HG03520 (cell line): ENCODE measurements around the gene FOXO6.

Source experiments
- ATAC-seq: cut with Tn5 transposase; IDR thresholded peaks from one replicate; pipeline ENCODE4 v1.9.1; 2021; ENCODE audit warnings: mild to moderate bottlenecking, moderate library complexity; ENCODE audit not compliant: unreplicated experiment

The FOXO6 gene

GRCh38 chr1:41364442-41365319 lies 3.4 kb downstream of the FOXO6 start:
- no peak for ATAC-seq

- no peak for ATAC-seq
Observed at GRCh38 chr1:41365320-41365633, 4.0 kb downstream of the FOXO6 start.

DNA sequence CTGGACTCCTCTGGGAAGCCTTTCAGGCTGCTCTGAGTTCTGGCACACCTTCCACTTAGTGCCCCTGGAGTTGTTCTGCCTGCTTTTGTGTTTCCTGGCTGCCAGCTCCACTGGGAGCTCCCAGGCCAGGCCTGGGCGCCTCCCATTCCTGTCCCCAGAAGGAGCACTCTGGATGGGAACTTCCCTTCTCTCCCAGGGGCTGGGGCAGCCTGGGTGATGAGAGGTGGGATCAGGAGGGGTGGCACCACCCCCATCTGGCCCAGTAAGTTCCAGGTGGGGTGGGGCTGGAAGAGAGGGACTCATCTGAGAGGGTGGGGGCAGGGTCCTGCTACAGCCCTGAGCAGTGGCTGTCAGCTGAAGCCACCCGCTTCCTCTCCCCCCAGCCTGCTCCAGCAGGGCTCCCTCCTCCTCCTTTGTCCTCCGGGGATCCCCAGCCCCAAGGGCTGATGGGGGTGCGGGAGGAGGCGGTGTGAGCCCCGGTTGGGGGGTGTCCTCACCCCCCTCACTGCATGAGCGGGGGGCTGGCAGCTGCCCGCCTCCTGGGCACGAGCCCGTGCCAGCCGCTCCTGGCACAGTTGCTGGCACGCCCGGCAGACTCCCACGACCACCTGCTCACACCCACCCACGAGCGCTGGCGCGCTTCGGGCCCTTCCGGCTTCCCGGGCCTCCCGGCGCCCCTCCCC lies 4.7 kb downstream of the FOXO6 start:
- no peak for ATAC-seq

DNA sequence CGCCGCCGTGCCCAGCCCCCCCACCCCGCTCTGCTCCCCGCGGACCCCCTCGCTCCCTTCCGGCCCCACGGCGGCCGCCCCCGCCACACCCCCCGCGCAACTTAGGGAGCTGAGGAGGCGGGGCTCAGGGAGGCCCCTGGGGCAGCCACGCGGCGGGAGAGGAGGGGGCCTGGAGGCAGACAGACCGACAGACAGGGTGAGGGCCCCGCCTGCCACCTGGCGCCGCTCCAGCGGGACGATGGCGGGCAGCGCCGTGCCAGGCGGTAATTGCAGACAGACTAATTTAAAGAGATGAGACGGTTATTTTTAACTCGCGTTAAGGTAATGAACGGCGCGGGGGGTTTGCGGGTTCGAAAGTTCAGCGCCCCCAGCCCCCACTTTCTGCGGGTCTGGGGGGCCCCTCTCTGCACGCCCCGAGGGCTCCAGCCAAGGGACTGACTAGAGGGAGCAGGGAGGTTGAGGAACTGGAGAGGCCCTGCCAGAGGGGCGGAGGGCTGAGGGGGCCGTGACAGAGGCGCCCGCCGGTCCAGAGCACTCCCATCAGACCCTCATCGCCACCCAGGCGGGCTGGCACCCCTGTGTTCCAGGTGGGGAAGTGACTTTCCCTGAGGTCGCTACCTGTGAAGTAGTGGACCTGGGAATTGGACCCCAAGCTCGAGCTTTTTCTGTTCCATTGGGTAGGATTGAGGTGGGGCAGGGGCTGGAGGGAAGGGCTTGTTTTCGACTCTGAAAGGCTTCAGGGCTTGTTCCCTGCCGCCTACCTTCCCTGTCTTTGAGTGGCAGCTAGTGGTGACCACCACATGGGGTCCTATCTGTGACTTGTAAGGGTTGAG lies 5.4 kb downstream of the FOXO6 start:
- ATAC-seq: no peak

GRCh38 chr1:41367288-41367642 lies 6.0 kb downstream of the FOXO6 start:
- ATAC-seq: no peak

GRCh38 chr1:41368366-41368765 lies 7.1 kb downstream of the FOXO6 start:
- no peak for ATAC-seq

DNA sequence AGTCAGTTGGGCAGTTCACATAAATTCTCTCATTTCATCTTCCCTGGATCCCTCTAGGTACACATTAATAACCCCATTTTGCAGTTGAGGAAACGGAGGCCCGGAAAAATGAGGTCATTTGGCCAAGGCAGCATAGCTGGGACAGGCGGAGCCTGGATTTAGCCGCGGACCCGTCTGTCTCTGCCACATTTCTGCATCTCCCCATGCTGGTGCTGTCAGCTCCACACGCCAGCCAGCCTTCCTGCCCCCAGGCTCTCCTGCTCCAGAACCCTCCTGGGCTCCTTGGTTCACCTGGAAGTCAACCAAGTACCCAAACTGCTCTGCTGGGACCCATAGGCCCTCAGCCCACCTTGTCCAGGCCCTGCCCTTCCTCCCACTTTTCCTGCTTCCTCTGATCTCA lies 7.6 kb downstream of the FOXO6 start:
- no peak for ATAC-seq

GRCh38 chr1:41369531-41369930 lies 8.3 kb downstream of the FOXO6 start:
- ATAC-seq: no peak

GRCh38 chr1:41370225-41370624 lies 9.0 kb downstream of the FOXO6 start:
- ATAC-seq: no peak

GRCh38 chr1:41370756-41371420 lies 9.7 kb downstream of the FOXO6 start:
- no peak for ATAC-seq

DNA sequence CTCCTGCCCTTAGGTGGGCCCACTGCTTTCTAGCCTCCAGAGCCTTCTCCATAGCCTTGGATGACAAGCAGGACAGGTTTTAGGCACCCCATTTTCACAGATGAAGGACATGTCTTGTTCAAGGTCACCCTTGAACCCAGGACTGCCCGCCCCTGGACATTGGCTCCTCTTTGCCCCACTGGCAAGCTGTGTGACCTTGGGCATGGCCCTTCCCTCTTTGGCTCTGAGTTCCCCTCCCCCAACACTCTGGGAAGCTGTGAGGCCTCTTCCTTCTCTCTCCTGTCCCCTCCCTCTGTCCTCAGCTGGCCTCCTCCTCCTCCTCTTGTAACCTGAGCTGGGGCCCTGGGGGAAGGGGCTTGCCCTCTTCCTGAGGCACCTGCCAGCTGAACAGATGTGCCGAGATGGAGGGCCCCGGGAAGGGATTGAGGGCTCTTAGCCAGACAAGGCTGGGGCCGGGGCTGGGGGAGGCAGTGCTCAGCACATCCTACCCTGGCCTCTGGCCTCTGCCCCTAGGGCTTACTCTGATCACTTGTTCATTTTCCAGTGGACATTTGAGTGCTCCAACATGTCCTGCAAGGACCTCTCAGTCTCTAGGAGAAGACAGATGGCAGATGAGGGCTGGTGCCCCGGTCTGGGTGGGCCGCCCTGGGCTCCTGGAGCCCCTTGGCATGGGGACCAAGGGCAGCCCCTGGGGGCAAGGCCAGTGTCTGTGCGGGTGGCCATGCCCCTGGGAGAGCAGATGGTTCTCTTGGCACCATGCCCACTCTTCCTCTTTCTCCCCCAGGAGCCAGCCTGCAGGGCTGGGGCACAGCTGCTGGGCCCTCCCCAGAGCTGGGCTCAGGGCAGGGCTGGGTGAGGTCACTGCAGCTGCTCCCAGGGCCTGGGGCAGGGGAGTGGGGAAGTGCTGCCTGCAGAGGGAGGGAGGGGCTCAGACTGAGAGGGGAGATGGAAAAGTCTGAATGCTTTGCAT lies 10.7 kb downstream of the FOXO6 start:
- no peak for ATAC-seq

DNA sequence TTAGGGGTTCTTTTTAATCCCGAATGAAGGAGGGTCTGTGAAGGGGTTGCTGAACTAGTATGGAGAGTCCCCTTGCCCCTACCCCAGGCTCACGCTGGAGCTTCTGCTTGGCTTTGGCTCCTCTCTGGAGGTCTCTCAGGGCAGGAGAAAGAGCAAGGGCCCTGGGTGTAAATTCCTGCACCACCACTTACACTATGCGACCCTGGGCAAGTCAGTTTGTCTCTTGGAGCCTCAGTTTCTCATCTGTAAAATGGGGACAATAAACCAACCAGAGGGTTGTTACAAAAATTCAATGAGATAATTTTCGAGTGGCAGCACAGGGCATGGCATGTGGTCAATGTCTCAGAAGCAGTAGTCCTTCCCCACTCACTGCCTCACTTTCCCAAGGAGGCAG lies 11.4 kb downstream of the FOXO6 start:
- ATAC-seq: no peak

GRCh38 chr1:41373373-41373772 lies 12.1 kb downstream of the FOXO6 start:
- ATAC-seq: no peak

- no peak for ATAC-seq
Observed at GRCh38 chr1:41374711-41375110, 13.5 kb downstream of the FOXO6 start.

DNA sequence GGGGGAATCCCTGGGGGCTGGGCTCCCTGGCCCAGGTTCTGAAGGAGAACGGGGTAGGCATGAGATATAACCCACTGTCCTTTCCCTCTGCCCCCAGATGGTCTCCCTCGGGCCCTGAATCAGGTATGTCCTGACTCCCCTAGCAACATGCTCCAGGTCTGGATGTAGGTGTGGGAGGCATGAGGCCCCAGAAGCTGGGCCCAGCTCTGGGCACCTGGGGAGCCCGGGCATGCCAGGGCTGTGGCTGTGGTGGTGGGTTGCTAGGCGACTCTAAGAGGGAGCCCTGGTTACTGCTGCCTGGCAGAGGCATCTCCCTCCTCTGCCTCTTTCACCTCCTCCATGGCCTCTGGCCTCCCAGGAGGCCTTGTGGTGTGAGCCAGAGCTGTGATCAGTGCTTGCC lies 16.2 kb downstream of the FOXO6 start:
- ATAC-seq: no peak

DNA sequence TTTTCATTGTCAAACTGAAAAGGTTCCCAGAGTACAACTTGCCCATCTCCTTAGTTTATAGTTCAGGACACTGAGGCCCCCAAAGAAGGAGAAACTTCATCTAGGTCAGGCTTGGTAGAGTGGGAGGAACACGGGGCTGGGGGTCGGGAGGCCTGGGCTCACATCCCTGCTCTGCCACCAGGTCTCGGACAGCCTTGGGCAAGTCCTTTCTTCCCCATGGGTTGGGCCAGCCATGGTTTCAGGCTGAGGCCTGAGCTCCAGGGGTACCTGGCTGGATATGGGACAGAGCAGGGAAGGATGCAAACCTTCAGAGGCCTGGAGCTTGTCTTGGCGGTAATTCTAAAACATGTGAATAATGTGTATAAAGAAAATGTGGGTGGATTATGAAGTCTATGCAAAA lies 17.0 kb downstream of the FOXO6 start:
- ATAC-seq: no peak

GRCh38 chr1:41378999-41379737 lies 17.9 kb downstream of the FOXO6 start:
- ATAC-seq: no peak

DNA sequence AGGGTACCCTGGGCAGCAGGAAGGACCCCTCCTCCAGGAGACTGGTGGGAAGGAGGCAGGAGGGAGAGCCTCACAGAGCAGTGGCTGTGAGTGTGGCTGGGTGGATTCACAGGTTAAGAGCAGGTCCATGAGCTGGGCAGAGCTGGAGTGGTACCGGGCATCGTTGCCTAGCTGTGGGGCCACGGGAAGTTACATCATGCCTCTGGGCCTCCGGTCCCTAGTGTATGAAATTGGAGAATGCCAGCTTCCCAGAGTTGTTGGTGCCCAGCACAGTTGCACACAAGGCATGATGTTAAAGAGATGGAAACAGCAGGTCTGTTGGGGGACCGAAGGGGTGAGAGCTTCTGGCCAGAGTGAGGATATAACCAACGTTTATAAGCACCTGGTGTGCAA lies 18.5 kb downstream of the FOXO6 start:
- ATAC-seq: no peak

- no peak for ATAC-seq
Observed at GRCh38 chr1:41380195-41380594, 19.0 kb downstream of the FOXO6 start.
